B cell (primary cell): ENCODE data around the gene ZNF687. TPM values are rescaled to one million over a fixed set of nuclear protein-coding genes. Genes with fewer than 3 reads are reported as not detected.

ENCODE experiments used
- ATAC-seq: fragments of 200-7000 bp; cut with Tn5 transposase; one replicate; pipeline ENCODE4 v1.10.0; 2021; ENCODE audit warnings: low read depth, mild to moderate bottlenecking, moderate number of reproducible peaks, moderate library complexity
- CTCF ChIA-PET: fragments of 350-600 bp; sonication (Branson Sonifier 250); formaldehyde crosslinking; loops from one replicate; lab custom pipeline; 2021; ENCODE audit warnings: antibody characterized with exemption, inconsistent platforms; lab: Charles Lee
- POLR2A ChIA-PET: fragments of 350-600 bp; sonication (Branson Sonifier 250); formaldehyde crosslinking; loops from one replicate; lab custom pipeline; 2021; ENCODE audit warnings: antibody characterized with exemption; lab: Charles Lee
- DNase-seq: peaks from one replicate; pipeline ENCODE4 v3.0.0; 2013
- H2AFZ ChIP-seq: 2 replicates; pipeline ENCODE4 v1.6.1; 2012; ENCODE audit warnings: mild to moderate bottlenecking, low read depth, low read length; ENCODE audit not compliant: insufficient read depth, poor library complexity, severe bottlenecking
- H3K27ac ChIP-seq, 2 donors: 1 replicate in 1 of 2; 2 replicates in 1 of 2; pipeline ENCODE4 v1.5.1; 2012 to 2013; ENCODE audit warnings: low read length in 2 of 2, mild to moderate bottlenecking in 2 of 2, moderate library complexity in 1 of 2
- H3K27me3 ChIP-seq, 4 experiments: fragments of 200-600 bp in 1 of 4; sonication (generic) in 1 of 4; replicated peaks in 1 of 4; 1 replicate in 2 of 4; 2 replicates in 2 of 4; pipeline versions ENCODE4 v1.6.1 to v1.7.0; 2013 to 2016; ENCODE audit warnings: low read length in 3 of 4, mild to moderate bottlenecking in 2 of 4, mixed read lengths in 1 of 4, moderate library complexity in 1 of 4; ENCODE audit not compliant: insufficient read depth in 4 of 4, control insufficient read depth in 3 of 4; ENCODE audit errors: control extremely low read depth in 1 of 4
- H3K36me3 ChIP-seq, 2 experiments: replicated peaks in 1 of 2; 1 replicate in 1 of 2; 2 replicates in 1 of 2; pipeline versions ENCODE4 v1.6.1 to v1.7.1; 2013; ENCODE audit warnings: low read length in 1 of 2; ENCODE audit not compliant: insufficient read depth in 2 of 2, control insufficient read depth in 1 of 2; ENCODE audit errors: control extremely low read depth in 1 of 2, extremely low read depth in 1 of 2
- H3K4me1 ChIP-seq, 2 donors: fragments of 200-600 bp in 1 of 2; sonication (generic) in 1 of 2; 1 replicate in 1 of 2; 2 replicates in 1 of 2; pipeline versions ENCODE4 v1.5.1 to v1.6.1; 2013 to 2017; ENCODE audit warnings: low read length in 2 of 2; ENCODE audit not compliant: control insufficient read depth in 2 of 2, insufficient read depth in 2 of 2
- H3K4me2 ChIP-seq: replicated peaks from 2 replicates; pipeline ENCODE3; 2012; ENCODE audit warnings: mild to moderate bottlenecking, low read depth, low read length; ENCODE audit not compliant: poor library complexity, severe bottlenecking
- H3K4me3 ChIP-seq, 5 experiments: fragments of 200-600 bp in 1 of 5; sonication (generic) in 1 of 5; 1 replicate in 3 of 5; 2 replicates in 2 of 5; pipeline versions ENCODE4 v1.5.1 to v1.7.0; 2011 to 2016; ENCODE audit warnings: low read length in 4 of 5, mild to moderate bottlenecking in 4 of 5, low read depth in 2 of 5, control low read depth in 1 of 5, moderate library complexity in 1 of 5; ENCODE audit not compliant: insufficient read depth in 1 of 5; ENCODE audit errors: control extremely low read depth in 1 of 5, extremely low read depth in 1 of 5
- H3K79me2 ChIP-seq: fragments of 200-600 bp; sonication (generic); one replicate; pipeline ENCODE4 v1.6.0; 2016; ENCODE audit warnings: low read length; ENCODE audit not compliant: control insufficient read depth, insufficient read depth
- H3K9ac ChIP-seq: fragments of 200-600 bp; sonication (generic); 2 replicates; pipeline ENCODE4 v1.6.1; 2017; ENCODE audit warnings: mild to moderate bottlenecking, low read length, moderate library complexity
- H3K9me3 ChIP-seq, 3 donors: one replicate each; pipeline versions ENCODE4 v1.6.1 to v1.7.1; 2013; ENCODE audit warnings: low read length in 2 of 3; ENCODE audit not compliant: control insufficient read depth in 2 of 3, insufficient read depth in 1 of 3; ENCODE audit errors: control extremely low read depth in 1 of 3
- H4K20me1 ChIP-seq: 2 replicates; pipeline ENCODE4 v1.6.0; 2012; ENCODE audit warnings: mild to moderate bottlenecking, low read length; ENCODE audit not compliant: insufficient read depth, control insufficient read depth, poor library complexity, severe bottlenecking
- H3K27ac Mint-ChIP-seq: one replicate; pipeline ENCODE4 v1.8.0; 2021; ENCODE audit warnings: mixed read lengths
- H3K27me3 Mint-ChIP-seq: one replicate; pipeline ENCODE4 v1.8.0; 2021; ENCODE audit warnings: mixed read lengths
- H3K4me1 Mint-ChIP-seq: one replicate; pipeline ENCODE4 v1.8.0; 2021; ENCODE audit warnings: mixed read lengths
- H3K4me3 Mint-ChIP-seq: one replicate; pipeline ENCODE4 v1.8.0; 2021; ENCODE audit warnings: mixed read lengths
- H3K9me3 Mint-ChIP-seq: one replicate; pipeline ENCODE4 v1.8.0; 2022; ENCODE audit warnings: mixed read lengths; ENCODE audit not compliant: insufficient read depth
- CTCF ChIP-seq: fragments of 200-600 bp; IDR thresholded peaks from one replicate; pipeline ENCODE4 v1.8.0; 2022; ENCODE audit warnings: antibody characterized with exemption, mild to moderate bottlenecking
- EZH2 ChIP-seq: IDR thresholded peaks from 2 replicates; pipeline ENCODE4 v1.6.1; 2012; ENCODE audit warnings: borderline replicate concordance, low read depth, mild to moderate bottlenecking, moderate library complexity, low read length; ENCODE audit not compliant: insufficient read depth, poor library complexity, severe bottlenecking
- WGBS: methylation state at CpG from one replicate; pipeline ENCODE4 v1.1.5; 2013; ENCODE audit warnings: missing lambda C conversion rate; ENCODE audit not compliant: insufficient coverage; 5-methylcytosine and 5-hydroxymethylcytosine counted together
- intact Hi-C: fragments of 100-400 bp; cut with micrococcal nuclease; formaldehyde crosslinking; loops from one replicate; pipeline ENCODE4 v1.10.0; 2022
- polyA plus RNA-seq: library from polyadenylated mRNA; depleted of rRNA; stranded (reverse); fragments of >200 nt; gene quantifications from 2 replicates; pipeline ENCODE4 v1.2.3, GENCODE V29; 2012
- total RNA-seq, 2 donors: library from RNA; stranded (reverse); fragments of 120-200 nt in 1 of 2; gene quantifications; 1 replicate in 1 of 2; 2 replicates in 1 of 2; pipeline versions ENCODE4 v1.2.3 to v1.2.4, GENCODE V29; 2013 to 2022

Gene ZNF687
- total and polyA plus RNA-seq, 2 donors (not counting 1 experiment from before 2014, with no cell fraction given), result 29.1 to 49.6 TPM

- CTCF ChIA-PET, result interaction anchor here (2.5 kb wide), 1 partner anchor 144 kb away, joined by 9 read pairs; no protein-coding TSS in a partner anchor
Measured at GRCh38 chr1:151243683-151244216, 38.3 kb upstream of the ZNF687 start.

More at GRCh38 chr1:151243683-151244216, 38.3 kb upstream of the ZNF687 start:
- POLR2A ChIA-PET, result no interaction called here
- Mint-ChIP-seq H3K27me3 (no peaks in the 10 kb centered on the region), H3K4me1 (no peaks in the 10 kb centered on the region), H3K9me3 (no peaks in the 10 kb centered on the region), H3K4me3 (no peak overlapping the region), H3K27ac (no peak overlapping the region)
- H3K36me3 ChIP-seq, result peaks cover 15 to 82% of the 10 kb centered on the region in 2 experiments
- DNase-seq (no peak), ATAC-seq (no peak)
- no CpG with 5 or more reads among the region's 5 CpGs for WGBS
- TF ChIP-seq CTCF, result no peak
- no peak for TF ChIP-seq EZH2
- H3K79me2 ChIP-seq, result no peaks in the 10 kb centered on the region
- no peak overlapping the region for H3K9ac ChIP-seq
- no peak overlapping the region for H3K4me2 ChIP-seq
- no peaks in the 10 kb centered on the region for H4K20me1 ChIP-seq
- no peaks in the 10 kb centered on the region for H3K9me3 ChIP-seq
- H2AFZ ChIP-seq, result no peak overlapping the region
- intact Hi-C loops, result no loop called here
- H3K4me3 ChIP-seq, result no peak overlapping the region
- no peaks in the 10 kb centered on the region for H3K4me1 ChIP-seq
- H3K27me3 ChIP-seq, result no peaks in the 10 kb centered on the region
- H3K27ac ChIP-seq, result no peak overlapping the region
